ENCODE data around the gene ASIC1.

The ASIC1 gene

GRCh38 chr12:50110762-50111351 is 53.5 kb downstream of the ASIC1 start:
- DNase-seq: peak; percentile 52

GRCh38 chr12:50111395-50111692 is 53.9 kb downstream of the ASIC1 start:
- DNase-seq: no peak

DNA sequence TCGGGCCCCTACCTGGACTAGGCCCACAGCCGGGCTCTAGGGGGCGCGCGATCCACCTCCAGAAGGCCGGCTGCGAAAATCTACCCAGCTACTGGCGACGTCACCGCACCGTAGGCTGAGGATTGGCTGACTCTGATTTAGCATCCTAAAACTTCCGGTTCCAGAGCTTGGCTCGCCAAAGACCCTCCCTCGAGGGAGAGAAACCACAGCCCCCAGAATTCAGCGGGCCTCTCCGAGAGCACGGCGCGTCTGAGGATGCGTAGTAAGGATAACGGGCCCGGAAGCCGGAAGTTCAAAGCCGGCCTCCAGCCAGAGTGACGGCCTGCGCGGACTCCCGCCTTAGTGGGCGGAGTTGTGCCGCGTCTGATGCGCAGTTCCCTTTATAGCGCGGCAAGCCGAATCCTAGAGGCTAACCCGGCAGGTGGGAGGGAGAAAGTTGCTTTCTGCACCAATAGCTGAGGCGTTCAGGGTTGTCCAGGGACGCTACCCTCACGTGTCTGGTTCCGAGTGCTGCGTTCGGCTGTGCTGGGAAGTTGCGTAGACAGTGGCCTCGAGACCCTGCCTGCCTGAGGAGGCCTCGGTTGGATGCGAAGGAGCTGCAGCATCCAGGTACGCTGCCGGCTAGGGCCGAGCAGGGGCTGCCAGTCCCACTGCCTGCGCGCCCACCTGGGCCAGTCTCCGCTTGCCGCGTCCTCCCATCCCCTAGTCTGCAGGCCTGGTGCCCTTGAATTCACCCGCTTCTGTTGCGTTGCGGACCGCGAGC is 54.5 kb downstream of the ASIC1 start, which contains the start of gene COX14:
COX14 (plus strand) TSS at position 544 of the 763 bp plus-strand sequence. CDS start 7,808 bp downstream, outside the sequence.
- DNase-seq: peak; percentile 100

GRCh38 chr12:50112456-50113218 is 55.2 kb downstream of the ASIC1 start:
- peak; percentile 54 for DNase-seq

GRCh38 chr12:50117057-50117622 is 59.7 kb downstream of the ASIC1 start:
- no peak for DNase-seq

- DNase-seq: no peak
Observed at GRCh38 chr12:50119387-50119786, 62.0 kb downstream of the ASIC1 start.

DNA sequence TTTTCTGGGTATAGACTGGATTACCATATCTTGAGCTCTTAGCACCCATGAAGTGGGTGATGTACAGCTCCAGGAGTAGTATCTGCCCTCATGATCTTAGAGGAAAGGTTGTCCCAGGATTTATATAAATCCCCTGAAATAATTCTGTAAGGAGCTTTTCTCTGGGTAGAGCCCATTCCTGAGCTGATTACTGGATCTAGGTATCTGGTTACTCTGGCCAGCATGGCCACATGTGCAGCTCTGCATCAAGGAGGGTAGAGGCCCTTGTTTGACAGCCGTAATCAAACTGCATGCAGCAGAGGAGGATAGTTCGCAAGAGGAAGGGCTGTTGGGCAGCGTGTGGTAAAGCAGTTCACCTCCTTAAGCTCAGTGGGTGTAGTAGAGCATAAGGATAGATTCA is 63.1 kb downstream of the ASIC1 start:
- no peak for DNase-seq

- no peak for DNase-seq
Observed at GRCh38 chr12:50120953-50121352, 63.6 kb downstream of the ASIC1 start.

- no peak for DNase-seq
Observed at GRCh38 chr12:50121641-50122040, 64.2 kb downstream of the ASIC1 start.

DNA sequence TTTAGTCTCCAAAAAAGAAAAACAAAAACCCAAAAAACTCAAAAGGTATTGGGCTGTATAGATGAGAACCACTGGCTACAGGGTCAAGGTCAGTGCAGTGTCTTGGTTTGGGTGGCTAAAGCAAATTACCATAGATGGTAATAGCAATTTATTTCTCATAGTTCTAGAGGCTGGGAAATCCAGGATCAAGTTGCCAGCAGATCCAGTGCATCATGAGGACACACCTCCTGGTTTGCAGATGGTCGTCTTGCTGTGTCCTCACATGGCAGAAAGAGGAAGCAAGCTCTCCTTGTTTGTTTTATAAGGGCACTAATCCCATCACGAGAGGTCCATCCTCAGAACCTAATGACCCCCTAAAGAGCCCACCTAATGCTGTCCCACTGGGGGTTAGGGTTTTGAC is 65.8 kb downstream of the ASIC1 start:
- no peak for DNase-seq

GRCh38 chr12:50127546-50127945 is 70.2 kb downstream of the ASIC1 start:
- no peak for DNase-seq

- no peak for DNase-seq
Observed at GRCh38 chr12:50129290-50129689, 71.9 kb downstream of the ASIC1 start.

GRCh38 chr12:50132505-50133135 is 75.2 kb downstream of the ASIC1 start:
- DNase-seq: no peak
